ENCODE results near the gene ICAM2. TPM values are rescaled to one million over a fixed set of nuclear protein-coding genes. Genes with fewer than 3 reads are reported as not detected.

The ICAM2 gene
- total RNA-seq, 1 experiment from 2014 or later: 0.33 TPM

- ATAC-seq: no peak
- ChIA-PET CTCF (interaction anchor here (1.5 to 3.5 kb wide), 5 partner anchors 13 to 195 kb away, joined by 3 to 17 read pairs (median 13); no protein-coding TSS in a partner anchor), POLR2A (no interaction called here)
- DNase-seq (ENCODE audit: low spot score): no peak
- no peaks in the 10 kb centered on the region for H3K9me3 Mint-ChIP-seq
- TF ChIP-seq E2F4 (CRISPR knock-in tag; IDR thresholded peaks at IDR 0.05; ENCODE audit: borderline replicate concordance, low read depth) (no peak), SP1 (CRISPR knock-in tag; conservative IDR thresholded peaks at IDR 0.05) (no peak), CBFB (CRISPR knock-in tag; IDR thresholded peaks at IDR 0.05; ENCODE audit: low read depth) (no peak), MXD4 (CRISPR knock-in tag; IDR thresholded peaks at IDR 0.05; ENCODE audit: borderline replicate concordance) (no peak), ELF4 (CRISPR knock-in tag; IDR thresholded peaks at IDR 0.05; ENCODE audit: low read depth) (no peak)
- H3K27me3 Mint-ChIP-seq (ENCODE audit: low read depth): no peaks in the 10 kb centered on the region
- no peaks in the 10 kb centered on the region for H3K4me1 Mint-ChIP-seq
- no peak overlapping the region for H3K4me3 Mint-ChIP-seq
- peak overlapping the region; percentile 4; the same call in 1 of the 2 replicates for H3K27ac Mint-ChIP-seq
- 0 out of 2 replicates have a peak, but pooled peaks cover 3% of the 10 kb centered on the region for H3K36me3 Mint-ChIP-seq
Measured at GRCh38 chr17:64041912-64042311, 21.5 kb upstream of the ICAM2 start.

GRCh38 chr17:64040206-64040605 lies 19.8 kb upstream of the ICAM2 start:
- 0 out of 2 replicates have a peak, but pooled peaks cover 3% of the 10 kb centered on the region for H3K36me3 Mint-ChIP-seq
- no peak overlapping the region for H3K4me3 Mint-ChIP-seq
- ChIA-PET CTCF (interaction anchor here (2.6 to 3.1 kb wide), 2 partner anchors 11 to 15 kb away, joined by 13 to 17 read pairs; no protein-coding TSS in a partner anchor), POLR2A (no interaction called here)
- DNase-seq (ENCODE audit: low spot score): no peak
- no peaks in the 10 kb centered on the region for H3K27me3 Mint-ChIP-seq (ENCODE audit: low read depth)
- ATAC-seq: no peak
- TF ChIP-seq RORB (CRISPR knock-in tag; IDR thresholded peaks at IDR 0.05): no peak
- TF ChIP-seq ZNF317 (CRISPR knock-in tag; IDR thresholded peaks at IDR 0.05; ENCODE audit: borderline replicate concordance, low read depth): no peak
- TF ChIP-seq ZNF232 (CRISPR knock-in tag; IDR thresholded peaks at IDR 0.05): no peak
- no peak for TF ChIP-seq AFF4 (CRISPR knock-in tag; IDR thresholded peaks at IDR 0.05; ENCODE audit: borderline replicate concordance)
- no peak for TF ChIP-seq AR (CRISPR knock-in tag; IDR thresholded peaks at IDR 0.05)
- no peak for TF ChIP-seq TCF7 (CRISPR knock-in tag; IDR thresholded peaks at IDR 0.05; ENCODE audit: low read depth)
- TF ChIP-seq ZMAT4 (CRISPR knock-in tag; IDR thresholded peaks at IDR 0.05): no peak
- no peak for TF ChIP-seq GTF2I (CRISPR knock-in tag; conservative IDR thresholded peaks at IDR 0.05)
- no peak for TF ChIP-seq ZBTB43 (CRISPR knock-in tag; IDR thresholded peaks at IDR 0.05)
- TF ChIP-seq ATF2 (CRISPR knock-in tag; IDR thresholded peaks at IDR 0.05; ENCODE audit: borderline replicate concordance, low read depth): no peak
- no peak for TF ChIP-seq USF1 (CRISPR knock-in tag; IDR thresholded peaks at IDR 0.05)
- no peak for TF ChIP-seq E2F5 (CRISPR knock-in tag; IDR thresholded peaks at IDR 0.05)
- TF ChIP-seq NR2C2 (CRISPR knock-in tag; IDR thresholded peaks at IDR 0.05): no peak
- TF ChIP-seq OVOL2 (CRISPR knock-in tag; IDR thresholded peaks at IDR 0.05; ENCODE audit: borderline replicate concordance): no peak
- 0 out of 2 replicates have a peak, but pooled peaks cover 3% of the 10 kb centered on the region for H3K4me1 Mint-ChIP-seq
- H3K27ac Mint-ChIP-seq: no peak overlapping the region
- H3K9me3 Mint-ChIP-seq: no peaks in the 10 kb centered on the region
